Activated CD4-positive, alpha-beta T cell treated with anti-CD3 and anti-CD28 coated beads, Interleukin-2, amount 50 U/mL, for 24 hours (primary cell): Measurements from ENCODE around the gene NFIA.

Experiments
- DNase-seq, 2 donors: peaks; one replicate each; pipeline ENCODE4 v3.0.0-alpha.2; 2020; ENCODE audit warnings: low read depth in 1 of 2, low spot score in 1 of 2

Gene NFIA

GRCh38 chr1:61420243-61420642 is 337.9 kb downstream of the NFIA start:
- no peak for DNase-seq

GRCh38 chr1:61420909-61421835 is 338.8 kb downstream of the NFIA start:
- DNase-seq = no peak

GRCh38 chr1:61423643-61424042 is 341.3 kb downstream of the NFIA start:
- DNase-seq = no peak

DNA sequence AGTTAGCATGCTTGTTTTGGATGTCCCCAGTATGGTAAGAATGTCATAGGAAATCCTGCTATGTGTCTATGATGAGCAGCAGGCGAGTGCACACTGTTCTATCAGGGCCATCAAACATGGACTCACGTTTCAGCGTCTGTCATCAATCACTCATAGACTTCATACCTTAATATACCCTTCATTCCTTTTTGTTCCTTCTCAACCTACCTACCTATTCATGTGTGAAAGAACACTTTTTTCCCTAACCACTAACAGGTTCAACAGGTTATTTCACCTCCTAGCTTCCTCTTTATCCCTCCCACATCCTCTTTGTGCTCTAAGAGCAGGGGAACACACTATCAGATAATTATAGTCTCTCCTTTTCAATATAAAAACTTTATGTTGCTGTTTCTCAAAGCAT is 342.0 kb downstream of the NFIA start:
- no peak for DNase-seq

GRCh38 chr1:61425040-61425439 is 342.7 kb downstream of the NFIA start:
- DNase-seq = no peak

- no peak for DNase-seq
These were observed 343.9 kb downstream of the NFIA start for GRCh38 chr1:61426254-61426653.

- DNase-seq = no peak
These were observed 344.5 kb downstream of the NFIA start for GRCh38 chr1:61426885-61427284.

- DNase-seq = no peak
These were observed 345.1 kb downstream of the NFIA start for GRCh38 chr1:61427510-61427909.

- DNase-seq = no peak
These were observed 345.8 kb downstream of the NFIA start for GRCh38 chr1:61428146-61428545.

DNA sequence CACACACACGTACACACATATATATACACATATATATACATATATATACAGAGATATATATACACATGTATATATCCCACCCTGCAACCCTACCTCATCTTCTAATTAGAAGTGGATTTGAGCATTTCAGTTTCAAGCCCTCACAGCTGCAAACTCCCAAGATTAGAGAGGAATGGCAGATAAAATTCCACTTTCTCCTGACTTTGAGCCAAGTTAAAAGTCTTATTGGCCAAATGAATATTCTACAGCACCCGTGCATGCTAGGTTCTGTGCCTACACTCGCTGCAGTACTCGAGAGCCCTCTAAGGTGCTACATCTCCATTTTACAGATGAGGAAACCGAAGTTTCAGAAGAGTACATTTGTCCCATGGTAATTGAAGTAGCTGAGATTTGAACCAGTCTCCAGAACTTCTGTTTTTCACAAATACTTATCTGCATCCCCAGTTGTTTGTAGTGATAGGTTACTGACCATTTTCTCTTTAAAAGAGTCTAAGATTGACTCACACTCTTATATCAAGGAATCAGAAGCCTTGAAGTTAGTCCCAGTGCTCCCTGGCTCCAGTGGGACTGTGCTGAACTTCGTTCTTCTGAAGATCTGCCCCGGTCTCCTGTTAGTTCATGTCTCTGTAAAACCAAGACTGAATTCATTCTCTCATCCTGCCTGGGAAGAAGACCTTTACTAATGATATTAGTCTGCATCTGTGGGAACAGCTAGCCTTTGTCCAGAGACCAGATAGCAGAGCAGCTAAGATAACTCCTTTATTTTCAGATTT is 350.4 kb downstream of the NFIA start:
- no peak for DNase-seq

GRCh38 chr1:61433646-61434045 is 351.3 kb downstream of the NFIA start:
- DNase-seq = no peak

GRCh38 chr1:61434276-61434675 is 351.9 kb downstream of the NFIA start:
- no peak for DNase-seq

DNA sequence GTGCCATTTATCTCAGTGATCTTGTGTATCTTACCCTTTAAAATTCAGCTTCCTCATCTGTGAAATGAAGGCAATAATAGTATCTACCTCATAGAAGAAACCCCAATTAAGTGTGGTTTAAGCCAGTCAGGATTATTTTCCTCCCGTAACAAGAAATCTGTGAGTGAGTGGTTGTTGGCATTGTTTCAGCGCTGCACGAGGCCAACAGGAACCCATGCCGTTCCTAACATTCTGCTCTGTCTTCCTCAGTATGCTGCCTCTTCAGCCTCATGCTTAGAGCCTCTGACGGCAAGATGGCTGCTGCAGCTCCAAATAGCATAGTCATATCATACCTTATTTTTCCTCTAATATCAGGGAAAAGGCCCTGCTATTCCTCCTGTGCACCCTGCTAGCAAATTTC is 352.9 kb downstream of the NFIA start:
- no peak for DNase-seq

GRCh38 chr1:61436016-61436415 is 353.7 kb downstream of the NFIA start:
- no peak for DNase-seq

- DNase-seq = no peak
These were observed 354.2 kb downstream of the NFIA start for GRCh38 chr1:61436491-61437120.

GRCh38 chr1:61439234-61439633 is 356.9 kb downstream of the NFIA start:
- no peak for DNase-seq

- no peak for DNase-seq
These were observed 359.4 kb downstream of the NFIA start for GRCh38 chr1:61441723-61442262.

- DNase-seq = no peak
These were observed 360.2 kb downstream of the NFIA start for GRCh38 chr1:61442544-61442943.

DNA sequence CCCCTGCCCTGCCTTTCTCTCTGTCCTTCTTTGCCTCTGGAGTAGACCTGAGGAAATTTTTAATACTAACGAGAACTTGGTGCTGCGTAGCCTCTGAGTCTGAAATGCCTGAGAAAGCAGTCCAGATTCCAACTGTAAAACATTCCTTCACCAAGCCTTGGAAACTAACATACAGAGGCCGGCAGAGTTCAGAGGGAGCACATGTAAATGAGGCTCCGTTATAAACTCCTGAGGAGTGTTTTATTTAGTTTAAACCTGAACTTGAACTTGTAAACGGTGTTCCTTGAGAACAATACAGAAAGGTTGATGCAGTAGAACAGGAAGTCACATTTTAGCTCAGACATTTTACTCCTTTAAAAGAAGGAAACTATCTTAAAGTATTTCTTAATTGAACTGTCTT is 361.9 kb downstream of the NFIA start:
- DNase-seq = no peak

GRCh38 chr1:61445269-61445825 is 363.0 kb downstream of the NFIA start:
- no peak for DNase-seq

DNA sequence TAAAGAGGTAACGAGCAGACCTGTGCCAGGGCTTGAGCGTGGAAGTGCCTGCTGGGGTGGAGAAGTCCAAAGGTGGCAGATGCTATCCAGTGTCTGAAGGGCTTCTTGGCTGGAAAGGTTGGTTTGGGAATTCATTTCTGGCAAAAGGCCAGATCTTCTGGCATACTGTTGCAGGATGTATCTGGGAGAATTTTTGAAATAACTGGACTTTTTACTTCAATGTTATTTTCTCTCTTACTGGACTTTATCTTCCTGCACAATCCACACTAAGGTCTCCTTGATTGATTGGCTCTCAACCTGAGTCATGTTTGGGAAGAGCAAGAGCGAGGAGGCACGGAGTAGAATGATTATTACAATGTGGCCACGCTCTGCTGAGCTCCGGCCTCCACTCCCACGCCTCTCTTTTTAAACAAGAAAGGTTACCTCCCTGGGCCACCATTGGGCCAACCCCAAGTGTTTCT is 364.2 kb downstream of the NFIA start:
- DNase-seq = no peak
